Activated CD8-positive, alpha-beta memory T cell treated with anti-CD3 and anti-CD28 coated beads for 36 hours (primary cell): Measurements from ENCODE around the gene IYD. TPM values are rescaled to one million over a fixed set of nuclear protein-coding genes. Genes with fewer than 3 reads are reported as not detected.
"Not testable (repeated sequence)": the region's sequence is repeated elsewhere in the genome, so short reads cannot be mapped to it uniquely, and the experiment has no call there.

ENCODE experiments used
- CTCF ChIA-PET: fragments of 350-600 bp; sonication (Branson Sonifier 250); formaldehyde crosslinking; loops from one replicate; lab custom pipeline; 2021; ENCODE audit warnings: antibody characterized with exemption; lab: Charles Lee
- POLR2A ChIA-PET: fragments of 350-600 bp; sonication (Branson Sonifier 250); formaldehyde crosslinking; loops from one replicate; lab custom pipeline; 2021; ENCODE audit warnings: antibody characterized with exemption; lab: Charles Lee
- total RNA-seq, 2 experiments: library from RNA; stranded (reverse); gene quantifications; one replicate each; pipeline ENCODE4 v1.2.3, GENCODE V29; 2021

Gene IYD
- total RNA-seq, 2 experiments from 2014 or later, result not detected

DNA sequence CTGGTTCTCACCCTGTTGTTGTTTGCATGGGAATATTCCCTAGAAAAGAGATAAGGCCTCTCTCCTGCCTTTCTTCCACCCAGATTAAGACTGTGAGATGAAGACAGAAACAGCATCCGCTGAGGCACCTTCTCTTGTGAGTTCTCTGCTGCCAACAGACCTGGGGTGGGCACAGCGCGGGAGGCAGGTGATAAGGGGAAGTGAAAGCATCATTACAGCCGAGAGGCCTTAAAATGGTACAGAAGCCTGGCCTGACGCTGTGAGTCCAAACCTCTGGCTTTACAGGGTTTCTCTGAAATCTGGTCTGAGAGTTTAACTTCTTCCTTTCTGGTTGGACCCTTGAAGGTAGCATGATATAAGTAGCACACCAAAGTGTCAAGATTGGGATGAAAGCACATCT is 21.0 kb upstream of the IYD start:
- POLR2A ChIA-PET, result no interaction called here
- CTCF ChIA-PET, result no interaction called here

DNA sequence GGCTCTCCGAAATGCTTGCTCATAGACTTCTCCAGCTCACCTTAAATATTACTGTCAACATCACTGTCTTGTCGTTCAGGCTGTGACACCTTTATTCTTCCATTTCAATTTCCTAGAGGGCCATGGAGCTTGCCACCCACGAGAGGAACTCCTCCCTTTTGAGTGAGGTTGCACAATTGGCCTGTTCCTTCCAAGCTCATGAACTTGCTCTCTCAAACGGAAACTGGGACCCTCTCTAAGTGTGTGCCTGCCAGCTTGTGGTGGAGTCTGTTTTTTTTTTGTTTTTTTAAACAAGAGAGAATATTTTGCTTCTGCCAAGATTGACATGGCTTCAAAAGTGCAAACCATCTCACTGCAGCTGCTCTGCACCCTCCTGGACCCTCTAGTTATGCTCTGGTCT is 19.3 kb upstream of the IYD start:
- ChIA-PET POLR2A (no interaction called here), CTCF (interaction anchor here (1.3 kb wide), 1 partner anchor 23 kb away, joined by 3 read pairs; no protein-coding TSS in a partner anchor)

DNA sequence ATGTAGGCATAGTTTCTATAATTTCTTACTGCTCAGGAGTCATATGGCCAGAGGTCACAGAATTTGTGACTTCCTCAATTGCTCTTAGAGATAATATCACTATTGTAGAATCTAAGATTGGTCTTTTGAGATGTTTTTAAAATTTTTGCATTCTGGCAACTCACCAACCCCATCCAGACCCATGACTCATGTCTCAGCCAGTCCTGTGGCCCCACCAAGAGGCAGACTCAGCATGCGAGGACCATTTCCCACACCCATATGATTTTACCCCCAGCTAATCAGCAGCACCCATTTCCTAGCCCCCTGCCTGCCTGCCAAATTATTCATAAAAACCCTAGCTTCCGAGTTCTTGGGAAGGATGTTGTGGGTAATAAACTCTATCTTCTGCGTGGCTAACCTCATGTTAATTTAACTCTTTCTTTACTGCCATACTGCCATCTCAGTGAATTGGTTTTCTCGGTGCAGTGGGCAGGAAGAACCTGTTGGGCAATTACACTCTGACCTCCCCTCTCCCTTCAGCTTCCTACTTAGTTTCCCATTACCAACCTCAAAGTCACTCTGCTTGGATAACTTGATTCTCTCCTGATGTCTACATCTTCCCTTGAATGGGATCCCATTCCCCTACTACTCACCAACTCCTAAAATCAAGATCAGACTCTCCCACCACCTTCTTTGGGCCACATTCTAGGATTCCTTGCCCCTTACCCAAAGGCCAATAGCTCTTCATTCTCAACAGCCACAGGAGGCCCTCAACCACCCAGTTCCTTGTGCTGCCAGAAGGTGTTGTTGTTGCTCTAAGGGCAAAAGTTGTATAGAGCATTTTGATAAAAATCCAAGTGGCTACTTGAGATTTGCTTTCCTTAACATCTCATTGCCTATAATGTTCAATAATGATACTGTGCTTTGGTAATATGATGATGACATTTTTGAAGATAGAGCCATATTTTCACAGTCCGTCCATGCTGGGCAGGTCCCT is 16.2 kb upstream of the IYD start:
- ChIA-PET CTCF (no interaction called here), POLR2A (no interaction called here)

DNA sequence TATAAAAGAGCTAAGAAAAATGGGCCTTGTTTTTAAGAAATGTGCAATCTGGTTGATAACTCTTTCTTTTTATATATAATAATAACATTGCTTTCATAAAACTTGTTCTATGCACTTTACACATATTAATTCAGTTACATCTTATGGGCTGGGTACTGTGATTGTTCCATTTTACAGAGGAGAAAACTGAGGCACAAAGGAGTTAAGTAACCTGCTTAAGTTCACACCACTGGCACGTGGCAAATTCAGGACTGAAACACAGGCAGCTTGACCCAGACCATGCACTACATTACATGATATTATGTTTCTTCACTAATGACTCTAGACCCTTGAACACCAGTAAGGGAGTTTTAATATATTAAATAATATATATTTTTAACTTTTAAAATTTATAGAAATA is 15.4 kb upstream of the IYD start:
- ChIA-PET POLR2A (no interaction called here), CTCF (no interaction called here)

DNA sequence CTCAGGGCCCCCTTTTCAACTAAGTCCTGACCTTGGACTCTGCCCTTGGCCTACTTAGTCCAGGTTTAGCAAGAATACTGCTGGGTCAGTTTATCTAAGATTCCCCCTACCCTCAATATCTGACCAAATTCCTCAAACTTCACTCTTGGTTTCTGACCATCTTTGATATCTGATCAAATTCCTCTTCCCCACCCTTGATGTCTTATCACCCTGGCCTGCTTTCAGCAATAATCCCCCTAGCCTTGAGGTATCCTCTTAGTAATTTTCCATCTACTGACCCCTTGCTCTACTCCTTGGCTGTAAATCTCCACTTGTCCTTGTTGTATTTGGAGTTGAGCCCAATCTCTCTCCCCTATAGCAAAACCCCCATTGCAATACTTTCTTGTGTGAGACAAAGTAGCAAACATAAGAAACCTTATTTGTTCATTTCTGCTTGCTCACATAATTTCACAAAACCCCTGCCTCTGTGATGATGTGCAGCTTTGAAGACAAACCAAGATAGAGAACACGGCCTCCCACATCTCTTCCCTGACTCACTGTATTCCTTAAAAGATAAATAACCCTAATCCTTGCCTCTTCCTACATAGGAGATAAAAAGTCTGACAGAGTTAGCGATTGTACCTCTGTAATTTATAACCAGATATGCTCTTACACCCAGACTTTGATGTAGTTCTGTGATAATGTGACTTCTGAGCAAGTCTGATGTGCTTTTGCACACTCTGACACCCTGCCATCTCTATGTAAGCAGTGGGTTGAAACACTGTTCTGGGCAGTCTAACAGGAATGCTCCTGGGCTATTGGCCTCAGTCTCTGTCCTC is 13.8 kb upstream of the IYD start:
- POLR2A ChIA-PET, result no interaction called here
- CTCF ChIA-PET, result no interaction called here

DNA sequence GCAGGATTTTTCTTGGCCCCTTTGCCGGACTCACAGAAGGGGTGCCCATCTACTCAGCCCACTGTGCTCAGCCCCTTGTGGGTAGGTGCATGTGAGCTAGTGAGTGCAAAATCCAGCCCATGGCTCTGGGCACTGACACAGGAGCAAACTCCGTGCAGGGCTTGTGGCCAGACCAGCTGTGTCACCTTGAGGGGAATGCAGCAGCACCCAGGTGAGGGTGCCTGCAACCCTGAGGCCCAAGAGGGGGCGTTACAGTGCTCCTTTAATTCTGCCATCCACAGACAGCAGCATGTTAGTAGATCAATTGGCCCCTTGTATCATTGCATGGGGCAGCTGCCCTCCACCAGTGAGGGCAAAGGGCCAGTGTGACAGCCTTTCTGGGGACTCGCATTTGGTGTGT is 12.9 kb upstream of the IYD start:
- ChIA-PET POLR2A (no interaction called here), CTCF (interaction anchor here (1.2 kb wide), 1 partner anchor 275 kb away, joined by 3 read pairs; no protein-coding TSS in a partner anchor)

DNA sequence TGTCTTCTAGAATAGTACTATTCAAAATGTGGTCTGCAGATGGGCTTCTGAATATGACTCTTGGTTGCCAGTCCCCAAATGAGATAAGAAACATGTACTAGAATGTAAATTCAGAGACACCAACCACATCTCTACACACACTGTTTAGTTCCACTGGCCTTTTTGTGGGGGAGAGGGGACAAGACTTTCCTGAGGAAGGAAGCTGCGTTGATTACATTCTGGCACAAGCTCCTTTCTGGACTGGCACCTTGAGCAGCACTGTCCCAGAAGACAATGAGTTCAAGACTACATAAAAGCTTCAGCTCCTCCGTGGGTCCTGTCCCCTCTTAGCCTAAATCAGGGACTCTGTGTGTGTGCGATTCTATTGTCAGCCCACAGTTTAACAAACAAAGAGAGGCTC is 6.9 kb upstream of the IYD start:
- ChIA-PET CTCF (interaction anchor here (1.6 kb wide), 1 partner anchor 33 kb away, joined by 5 read pairs; no protein-coding TSS in a partner anchor), POLR2A (no interaction called here)

DNA sequence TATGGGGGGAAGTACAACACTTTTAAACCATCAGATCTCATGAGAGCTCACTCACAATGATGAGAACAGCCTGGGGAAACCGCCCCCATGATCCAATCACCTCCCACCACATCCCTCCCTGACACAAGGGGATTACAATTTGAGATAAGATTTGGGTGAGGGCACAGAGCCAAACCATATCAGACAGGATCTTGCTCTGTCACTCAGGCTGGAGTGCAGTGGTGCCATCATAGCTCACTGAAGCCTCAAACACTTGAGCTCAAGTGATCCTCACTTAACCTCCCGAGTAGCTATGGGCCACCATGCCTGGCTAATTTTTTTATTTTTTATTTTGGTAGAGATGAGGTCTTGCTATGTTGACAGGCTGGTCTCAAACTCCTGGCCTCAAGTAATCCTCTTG is 5.1 kb upstream of the IYD start:
- CTCF ChIA-PET, result no interaction called here

DNA sequence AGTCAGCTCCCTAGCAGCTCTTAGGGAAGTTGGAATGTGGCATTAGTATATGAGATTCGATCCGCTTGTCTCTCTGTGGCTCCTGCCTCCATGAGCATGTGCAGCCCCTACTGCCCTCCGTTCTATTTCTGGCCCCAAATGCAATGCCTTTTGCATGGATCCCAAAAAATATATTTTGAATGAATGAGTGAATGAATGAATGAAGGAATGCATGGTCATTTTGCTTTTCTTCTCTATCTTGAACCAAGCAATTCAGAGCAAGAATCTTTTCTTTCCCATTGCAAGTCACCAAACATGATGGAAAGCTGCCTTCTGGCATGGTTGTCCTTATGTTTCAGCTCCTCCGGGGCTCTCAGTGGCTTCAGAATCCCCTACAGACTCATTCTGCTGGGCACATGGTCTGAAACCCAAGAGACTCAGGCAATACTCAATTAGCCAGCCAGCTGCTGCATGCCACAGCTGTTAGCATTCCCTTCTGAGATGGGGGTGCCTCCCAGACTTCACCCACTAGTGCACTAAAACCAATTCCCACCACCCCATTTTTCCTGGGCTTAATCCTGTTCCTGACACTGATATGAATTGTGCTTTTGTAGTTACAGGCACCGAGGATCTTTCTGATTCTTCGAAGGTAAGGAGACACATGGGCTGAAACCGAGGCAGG is 2.6 kb upstream of the IYD start:
- CTCF ChIA-PET, result no interaction called here

More for the DNA sequence above, 5.1 kb upstream of the IYD start:
- POLR2A ChIA-PET, result no interaction called here

DNA sequence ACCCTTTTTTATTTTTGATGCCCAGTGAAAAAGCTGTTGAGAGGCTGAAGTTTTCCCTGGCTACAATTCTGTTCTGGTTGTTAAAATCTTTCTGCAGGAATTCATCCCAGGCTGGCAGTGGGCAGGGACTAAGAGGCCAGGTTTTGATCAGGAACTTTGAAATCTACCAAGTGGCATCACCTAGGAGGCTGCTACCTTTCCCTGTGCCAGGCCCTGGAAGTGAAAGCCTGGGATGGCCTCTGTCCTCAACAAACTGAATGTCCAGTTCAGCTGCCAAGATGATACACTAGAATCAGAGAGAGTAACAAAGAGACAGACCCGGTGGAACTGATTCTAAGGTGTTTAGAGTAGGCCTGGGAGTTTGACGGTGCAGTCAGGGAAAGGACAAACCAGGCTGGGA is 596 bp downstream of the IYD start:
- POLR2A ChIA-PET, result no interaction called here
- CTCF ChIA-PET, result no interaction called here

More for the DNA sequence above, 2.6 kb upstream of the IYD start:
- POLR2A ChIA-PET, result no interaction called here

DNA sequence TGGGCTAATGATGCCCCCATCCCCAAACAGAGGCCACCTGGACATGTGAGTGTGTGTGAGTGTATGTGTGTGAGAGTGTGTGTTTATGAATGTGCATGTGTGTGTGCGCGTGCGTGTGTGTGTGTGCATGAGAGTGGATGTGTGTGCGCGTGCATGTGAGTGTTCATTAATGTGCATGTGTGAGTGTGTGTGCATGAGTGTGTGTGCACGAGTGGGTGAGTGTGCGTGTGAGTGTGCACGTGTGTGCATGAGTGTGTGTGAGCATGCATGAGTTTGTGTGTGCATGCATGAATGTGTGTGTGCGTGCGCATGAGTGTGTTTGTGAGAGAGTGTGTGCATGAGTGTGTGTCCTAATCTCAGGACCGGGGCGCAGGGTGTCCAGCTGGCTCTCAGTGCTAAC is 1.3 kb downstream of the IYD start:
- ChIA-PET CTCF (no interaction called here), POLR2A (no interaction called here)

DNA sequence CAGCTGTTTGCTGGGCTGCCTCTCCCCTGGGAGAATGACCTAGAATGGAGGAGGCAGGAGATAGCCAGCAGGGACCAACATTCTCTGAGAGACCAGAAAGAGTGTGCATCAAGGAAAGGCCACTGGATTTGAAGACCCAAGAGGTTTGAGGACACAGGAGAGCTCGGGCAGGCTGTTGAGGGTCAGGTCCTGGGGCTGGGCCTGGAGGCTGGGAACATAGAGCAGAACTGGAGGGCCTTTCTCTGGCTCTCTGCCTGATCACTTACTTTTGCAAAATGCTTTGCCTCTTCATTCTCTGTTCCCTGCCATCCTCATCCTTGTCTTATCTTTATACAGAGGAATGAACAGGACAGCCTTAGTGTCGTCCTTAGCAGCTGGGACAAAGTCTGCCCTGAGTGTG is 2.5 kb downstream of the IYD start:
- CTCF ChIA-PET, result interaction anchor here (1.3 kb wide), 1 partner anchor 35 kb away, joined by 3 read pairs; no protein-coding TSS in a partner anchor

DNA sequence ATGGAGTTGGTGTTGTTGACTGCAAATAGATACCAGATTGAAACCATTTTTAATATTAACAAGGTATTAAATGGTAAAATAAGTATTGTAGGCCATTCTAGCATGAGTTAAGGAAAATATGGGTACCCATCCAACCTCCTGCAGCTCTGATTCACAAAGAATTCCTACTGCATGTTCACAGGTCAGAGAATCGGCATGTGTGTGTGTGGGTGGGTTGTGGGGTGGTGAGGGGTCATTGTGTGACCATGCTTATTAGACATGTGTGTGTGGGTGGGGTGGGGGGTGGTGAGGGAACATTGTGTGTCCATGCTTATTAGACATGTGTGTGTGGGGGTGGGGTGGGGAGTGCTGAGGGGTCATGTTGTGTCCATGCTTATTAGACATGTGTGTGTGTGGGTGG is 3.2 kb downstream of the IYD start:
- CTCF ChIA-PET, result interaction anchor here (0.6 kb wide), 1 partner anchor 929 kb away, joined by 4 read pairs; no protein-coding TSS in a partner anchor
- POLR2A ChIA-PET, result no interaction called here

More for the DNA sequence above, 2.5 kb downstream of the IYD start:
- POLR2A ChIA-PET, result no interaction called here

DNA sequence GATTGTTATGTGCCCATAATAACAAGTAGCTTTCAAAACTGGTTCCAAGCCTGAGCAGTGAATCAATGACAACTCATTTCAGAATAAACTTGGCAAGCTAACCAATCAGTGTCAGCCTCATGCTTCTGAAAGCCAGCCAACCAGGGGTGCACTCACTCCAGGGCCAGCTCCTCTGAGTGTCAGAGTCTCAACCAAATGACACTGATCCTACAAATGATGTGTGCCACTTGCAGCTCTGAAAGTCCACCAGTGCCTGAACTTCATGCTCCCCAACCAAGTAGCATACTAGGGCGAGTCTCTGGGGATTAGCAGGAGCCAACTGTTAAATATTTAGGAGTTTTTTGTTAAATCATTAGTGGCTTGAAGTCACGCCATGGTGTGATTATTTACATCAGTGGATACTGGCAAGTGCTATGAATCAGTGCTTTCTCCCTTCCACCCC is 4.5 kb downstream of the IYD start:
- ChIA-PET POLR2A (no interaction called here), CTCF (no interaction called here)

DNA sequence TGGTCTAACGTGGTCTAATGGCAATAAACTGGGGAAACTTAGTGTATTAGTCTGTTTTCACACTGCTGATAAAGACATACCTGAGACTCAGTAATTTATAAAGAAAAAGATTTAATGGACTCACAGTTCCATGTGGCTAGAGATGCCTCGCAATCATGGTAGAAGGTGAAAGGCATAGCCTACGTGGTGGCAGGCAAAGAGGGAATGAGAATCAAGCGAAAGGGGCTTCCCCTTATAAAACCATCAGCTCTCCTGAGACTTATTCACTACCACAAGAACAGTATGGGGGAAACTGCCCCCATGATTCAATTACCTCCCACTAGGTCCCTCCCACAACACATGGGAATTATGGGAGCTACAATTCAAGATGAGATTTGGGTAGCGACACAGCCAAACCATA is 5.5 kb downstream of the IYD start:
- POLR2A ChIA-PET, CTCF ChIA-PET: not testable (repeated sequence)

DNA sequence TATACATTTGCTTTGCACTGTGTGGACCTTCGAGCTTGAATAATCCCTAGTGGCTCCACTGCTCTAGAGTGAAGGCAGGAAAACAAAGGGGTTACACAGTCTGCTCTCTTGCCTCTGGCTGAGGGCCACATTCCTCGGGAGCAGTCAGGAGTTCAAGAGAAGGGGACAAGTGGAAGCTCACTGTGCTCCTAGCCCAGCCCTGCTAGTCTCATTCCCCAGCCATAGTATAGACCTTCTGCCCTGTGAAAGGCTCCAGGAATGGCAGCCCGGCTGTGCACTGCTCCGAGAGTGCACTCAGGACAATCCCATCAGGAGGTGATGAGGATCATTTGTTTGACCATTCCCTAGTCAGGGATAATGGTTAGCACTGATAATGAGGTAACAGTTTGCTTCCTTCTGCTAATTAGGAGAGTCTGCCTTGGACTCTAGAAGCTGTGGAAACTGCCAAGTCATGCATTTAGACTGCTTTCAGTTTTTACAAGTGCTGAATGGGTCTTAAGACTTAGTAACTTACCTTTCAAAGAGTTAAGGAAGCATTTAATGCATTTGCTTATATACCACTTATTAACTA is 8.5 kb downstream of the IYD start:
- POLR2A ChIA-PET, result no interaction called here
- CTCF ChIA-PET, result no interaction called here

DNA sequence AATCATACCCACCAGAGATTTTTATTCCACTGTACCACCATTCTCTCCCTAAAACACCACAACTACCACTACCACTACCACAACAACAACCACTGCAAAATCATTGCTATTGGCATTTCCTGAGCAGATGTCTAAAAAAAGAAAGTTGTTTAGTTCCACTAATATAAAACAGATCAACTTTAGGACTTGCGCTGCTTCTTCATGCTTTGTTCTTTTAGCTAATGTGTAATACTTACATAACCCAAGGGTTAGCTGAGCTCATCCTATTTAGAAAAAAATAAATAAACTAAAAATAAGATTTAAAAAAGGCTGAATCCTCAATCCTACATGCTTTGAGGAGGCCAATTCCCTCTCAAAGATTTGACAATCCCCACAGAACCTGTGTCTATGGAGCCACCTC is 11.4 kb downstream of the IYD start:
- POLR2A ChIA-PET, result no interaction called here

DNA sequence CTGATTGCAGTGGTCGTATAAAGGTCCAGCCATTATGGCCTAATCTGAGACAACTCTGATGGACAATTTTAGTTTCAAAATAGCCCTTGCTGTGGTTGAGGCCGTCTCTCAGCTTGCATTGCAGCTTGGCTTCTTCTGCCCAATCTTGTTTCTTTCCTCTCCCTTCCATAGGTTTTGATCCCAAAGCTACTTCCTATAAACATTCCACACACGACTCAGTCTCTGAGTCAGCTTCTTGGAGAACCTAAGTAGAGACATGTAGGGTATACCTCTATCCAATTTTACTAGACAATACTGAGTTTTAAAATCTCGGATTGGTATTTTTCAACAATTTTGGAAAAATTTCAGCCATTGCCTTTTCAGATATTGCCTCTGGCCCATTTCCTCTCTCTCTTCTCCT is 13.4 kb downstream of the IYD start:
- CTCF ChIA-PET, result no interaction called here
- POLR2A ChIA-PET, result no interaction called here

More for the DNA sequence above, 11.4 kb downstream of the IYD start:
- CTCF ChIA-PET, result no interaction called here

DNA sequence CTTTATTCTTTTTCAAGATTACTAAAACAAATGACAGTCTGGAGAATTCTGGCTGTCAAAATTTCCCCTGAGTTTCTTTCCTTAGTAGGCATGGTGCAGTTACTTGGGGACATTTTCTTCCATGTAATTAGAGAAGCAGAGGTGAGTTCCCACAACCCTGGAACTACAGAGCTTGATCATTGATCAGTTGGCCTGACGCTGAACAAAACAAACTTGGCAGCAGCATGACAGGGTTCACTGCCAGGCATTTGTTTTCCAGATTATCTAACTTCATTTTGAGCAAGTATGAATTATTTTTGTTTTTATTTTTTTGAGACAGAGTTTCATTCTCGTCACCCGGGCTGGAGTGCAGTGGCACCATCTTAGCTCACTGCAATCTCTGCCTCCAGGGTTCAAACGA is 22.6 kb downstream of the IYD start:
- ChIA-PET CTCF (interaction anchor here (0.6 kb wide), 1 partner anchor 1134 kb away, joined by 3 read pairs; no protein-coding TSS in a partner anchor), POLR2A (no interaction called here)
